ENCODE results near the gene CD163.
"Not testable (repeated sequence)": the region's sequence is repeated elsewhere in the genome, so short reads cannot be mapped to it uniquely, and the experiment has no call there.

Gene CD163

GRCh38 chr12:7503686-7504415, at the start of gene CD163:
Gene CD163, minus strand, starts transcription at chr12:7503777. Its CDS starts 87 bp downstream, at chr12:7503690.
- H3K27ac ChIP-seq: no peak within 1 kb of the TSS

GRCh38 chr12:7542813-7543212, 39.2 kb upstream of the CD163 start:
- H3K27ac ChIP-seq: no peak overlapping the region
- H3K36me3 ChIP-seq: no peaks in the 10 kb centered on the region
- H3K4me1 ChIP-seq: no peaks in the 10 kb centered on the region
- H3K9me3 ChIP-seq: no peaks in the 10 kb centered on the region
- no peaks in the 10 kb centered on the region for H4K20me1 ChIP-seq
- no peak overlapping the region for H3K4me3 ChIP-seq
- no peak overlapping the region for H3K9ac ChIP-seq
- TF ChIP-seq Cebpa-rat (IDR thresholded peaks at IDR 0.05): no peak
- no peak overlapping the region for H3K4me2 ChIP-seq
- H3K27me3 ChIP-seq: no peaks in the 10 kb centered on the region

More at GRCh38 chr12:7503686-7504415, at the start of gene CD163:
- Histone ChIP-seq H3K4me1 (peaks cover 1% of the 10 kb centered on the region; the same call in 1 of the 2 replicates), H3K9ac (no peak within 1 kb of the TSS), H4K20me1 (no peaks in the 10 kb centered on the region), H3K4me3 (no peak within 1 kb of the TSS), H3K36me3 (no peaks in the 10 kb centered on the region), H3K9me3 (no peaks in the 10 kb centered on the region), H3K4me2 (no peak within 1 kb of the TSS), H3K27me3 (no peaks in the 10 kb centered on the region)
- no peak for TF ChIP-seq Cebpa-rat (IDR thresholded peaks at IDR 0.05)

- no peaks in the 10 kb centered on the region for H3K9me3 ChIP-seq
- H3K4me1 ChIP-seq: no peaks in the 10 kb centered on the region
- no peak for TF ChIP-seq Cebpa-rat (IDR thresholded peaks at IDR 0.05)
- H3K27ac ChIP-seq: no peak overlapping the region
- no peaks in the 10 kb centered on the region for H4K20me1 ChIP-seq
- no peak overlapping the region for H3K4me2 ChIP-seq
- H3K4me3 ChIP-seq: no peak overlapping the region
- no peak overlapping the region for H3K9ac ChIP-seq
- no peaks in the 10 kb centered on the region for H3K27me3 ChIP-seq
- no peaks in the 10 kb centered on the region for H3K36me3 ChIP-seq
These were observed 38.5 kb upstream of the CD163 start for GRCh38 chr12:7542046-7542445.

GRCh38 chr12:7514416-7514815, 10.8 kb upstream of the CD163 start:
- Histone ChIP-seq H3K4me3 (no peak overlapping the region), H3K4me1 (no peaks in the 10 kb centered on the region), H3K27ac (no peak overlapping the region), H3K36me3 (no peaks in the 10 kb centered on the region), H4K20me1 (no peaks in the 10 kb centered on the region), H3K27me3 (no peaks in the 10 kb centered on the region), H3K4me2 (no peak overlapping the region), H3K9me3 (no peaks in the 10 kb centered on the region), H3K9ac (no peak overlapping the region)
- TF ChIP-seq Cebpa-rat (IDR thresholded peaks at IDR 0.05): no peak

GRCh38 chr12:7512553-7512952, 9.0 kb upstream of the CD163 start:
- H3K9me3 ChIP-seq: no peaks in the 10 kb centered on the region
- H3K9ac ChIP-seq: no peak overlapping the region
- no peaks in the 10 kb centered on the region for H3K4me1 ChIP-seq
- TF ChIP-seq Cebpa-rat (IDR thresholded peaks at IDR 0.05): no peak
- H3K4me3 ChIP-seq: no peak overlapping the region
- H4K20me1 ChIP-seq: no peaks in the 10 kb centered on the region
- H3K36me3 ChIP-seq: no peaks in the 10 kb centered on the region
- H3K27ac ChIP-seq: no peak overlapping the region
- no peak overlapping the region for H3K4me2 ChIP-seq
- no peaks in the 10 kb centered on the region for H3K27me3 ChIP-seq

- not testable (repeated sequence) for H3K9ac ChIP-seq, H3K36me3 ChIP-seq, H4K20me1 ChIP-seq, H3K9me3 ChIP-seq, H3K4me1 ChIP-seq, H3K4me3 ChIP-seq, H3K27ac ChIP-seq, H3K4me2 ChIP-seq, H3K27me3 ChIP-seq
These were observed 6.4 kb upstream of the CD163 start for GRCh38 chr12:7509793-7510470.

GRCh38 chr12:7502612-7503011, 965 bp downstream of the CD163 start:
- Histone ChIP-seq H3K9me3 (no peaks in the 10 kb centered on the region), H3K4me1 (peaks cover 6% of the 10 kb centered on the region; the same call in 1 of the 2 replicates), H3K27ac (no peak overlapping the region), H3K9ac (no peak overlapping the region), H3K4me3 (no peak overlapping the region), H3K4me2 (no peak overlapping the region), H4K20me1 (no peaks in the 10 kb centered on the region), H3K36me3 (no peaks in the 10 kb centered on the region), H3K27me3 (no peaks in the 10 kb centered on the region)
- no peak for TF ChIP-seq Cebpa-rat (IDR thresholded peaks at IDR 0.05)

- Histone ChIP-seq H3K36me3 (no peaks in the 10 kb centered on the region), H4K20me1 (no peaks in the 10 kb centered on the region), H3K4me3 (no peak overlapping the region), H3K9ac (no peak overlapping the region), H3K4me2 (no peak overlapping the region), H3K27ac (no peak overlapping the region), H3K27me3 (no peaks in the 10 kb centered on the region), H3K4me1 (peaks cover 6% of the 10 kb centered on the region; the same call in 1 of the 2 replicates), H3K9me3 (no peaks in the 10 kb centered on the region)
- no peak for TF ChIP-seq Cebpa-rat (IDR thresholded peaks at IDR 0.05)
These were observed 2.5 kb downstream of the CD163 start for GRCh38 chr12:7501031-7501588.

GRCh38 chr12:7499636-7500035, 3.9 kb downstream of the CD163 start:
- no peak overlapping the region for H3K27ac ChIP-seq
- H3K27me3 ChIP-seq: no peaks in the 10 kb centered on the region
- no peak for TF ChIP-seq Cebpa-rat (IDR thresholded peaks at IDR 0.05)
- H3K4me3 ChIP-seq: no peak overlapping the region
- H3K9me3 ChIP-seq: no peaks in the 10 kb centered on the region
- H4K20me1 ChIP-seq: no peaks in the 10 kb centered on the region
- H3K9ac ChIP-seq: no peak overlapping the region
- peaks cover 6% of the 10 kb centered on the region; the same call in 1 of the 2 replicates for H3K4me1 ChIP-seq
- H3K36me3 ChIP-seq: no peaks in the 10 kb centered on the region
- H3K4me2 ChIP-seq: no peak overlapping the region

- no peak overlapping the region for H3K27ac ChIP-seq
- H3K4me1 ChIP-seq: peaks cover 6% of the 10 kb centered on the region; the same call in 1 of the 2 replicates
- TF ChIP-seq Cebpa-rat (IDR thresholded peaks at IDR 0.05): no peak
- no peaks in the 10 kb centered on the region for H3K9me3 ChIP-seq
- H4K20me1 ChIP-seq: no peaks in the 10 kb centered on the region
- no peak overlapping the region for H3K9ac ChIP-seq
- H3K4me3 ChIP-seq: no peak overlapping the region
- no peaks in the 10 kb centered on the region for H3K36me3 ChIP-seq
- H3K27me3 ChIP-seq: no peaks in the 10 kb centered on the region
- no peak overlapping the region for H3K4me2 ChIP-seq
These were observed 4.8 kb downstream of the CD163 start for GRCh38 chr12:7498809-7499208.

Data from BLaER1 (cell line).